ENCODE data around the gene TMEM45B. TPM values are rescaled to one million over a fixed set of nuclear protein-coding genes. Genes with fewer than 3 reads are reported as not detected.

The TMEM45B gene
- polyA plus RNA-seq, 1 of the 3 experiments (the other 2 are of a cell fraction) = not detected

DNA sequence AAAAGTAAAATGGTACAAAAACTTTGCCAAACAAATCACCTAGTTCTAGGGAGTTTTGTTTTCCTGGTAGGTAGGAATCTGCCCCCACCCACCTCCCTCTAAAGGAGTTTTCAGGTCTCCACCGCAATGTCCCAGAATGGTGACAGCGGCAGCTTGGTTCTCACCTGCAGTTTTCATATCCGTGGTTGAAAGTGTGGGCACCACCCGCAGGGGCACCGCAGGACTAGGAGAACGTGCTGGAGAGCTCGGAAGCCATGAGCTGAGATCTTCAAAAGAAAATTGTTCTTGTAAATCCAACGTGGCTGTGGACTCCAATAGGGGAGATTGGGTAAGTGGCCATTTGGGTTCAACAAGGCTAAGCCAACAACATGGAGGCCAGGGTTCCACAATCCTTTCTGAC lies 68.9 kb downstream of the TMEM45B start:
- no peak overlapping the region for H3K27ac ChIP-seq (ENCODE audit: low read depth in 2 of 2, low read length in 1 of 2)
- peaks cover 56 to 83% of the 10 kb centered on the region in 2 experiments for H3K36me3 ChIP-seq (replicated peaks in 1 of 2; ENCODE audit: control insufficient read depth in 1 of 2, insufficient read depth in 2 of 2, low read length in 1 of 2)
- H3F3A ChIP-seq (replicated peaks; ENCODE audit: insufficient read depth) = no peaks in the 10 kb centered on the region
- no peaks in the 10 kb centered on the region for H3K79me2 ChIP-seq (ENCODE audit: insufficient read depth)
- TF ChIP-seq FOSL2 (IDR thresholded peaks at IDR 0.05; ENCODE audit: borderline replicate concordance, low read depth) (no peak), TAF1 (IDR thresholded peaks at IDR 0.05; ENCODE audit: borderline replicate concordance, low read depth, low read length) (no peak), SIN3A (IDR thresholded peaks at IDR 0.05; ENCODE audit: borderline replicate concordance, low read depth, low read length) (no peak), MXI1 (IDR thresholded peaks at IDR 0.05; ENCODE audit: low read depth, low read length) (no peak), EZH2phosphoT487 (IDR thresholded peaks at IDR 0.05; ENCODE audit: borderline replicate concordance, low read depth) (no peak), RFX5 (IDR thresholded peaks at IDR 0.05; ENCODE audit: low read length) (no peak), NFIC (IDR thresholded peaks at IDR 0.05; ENCODE audit: borderline replicate concordance) (no peak), FOXM1 (IDR thresholded peaks at IDR 0.05; ENCODE audit: low read depth) (no peak), RCOR1 (IDR thresholded peaks at IDR 0.05; ENCODE audit: low read length) (no peak), POLR2AphosphoS5 (IDR thresholded peaks at IDR 0.05; ENCODE audit: low read depth, low read length) (no peak)
- TF ChIP-seq, protein P1, sequence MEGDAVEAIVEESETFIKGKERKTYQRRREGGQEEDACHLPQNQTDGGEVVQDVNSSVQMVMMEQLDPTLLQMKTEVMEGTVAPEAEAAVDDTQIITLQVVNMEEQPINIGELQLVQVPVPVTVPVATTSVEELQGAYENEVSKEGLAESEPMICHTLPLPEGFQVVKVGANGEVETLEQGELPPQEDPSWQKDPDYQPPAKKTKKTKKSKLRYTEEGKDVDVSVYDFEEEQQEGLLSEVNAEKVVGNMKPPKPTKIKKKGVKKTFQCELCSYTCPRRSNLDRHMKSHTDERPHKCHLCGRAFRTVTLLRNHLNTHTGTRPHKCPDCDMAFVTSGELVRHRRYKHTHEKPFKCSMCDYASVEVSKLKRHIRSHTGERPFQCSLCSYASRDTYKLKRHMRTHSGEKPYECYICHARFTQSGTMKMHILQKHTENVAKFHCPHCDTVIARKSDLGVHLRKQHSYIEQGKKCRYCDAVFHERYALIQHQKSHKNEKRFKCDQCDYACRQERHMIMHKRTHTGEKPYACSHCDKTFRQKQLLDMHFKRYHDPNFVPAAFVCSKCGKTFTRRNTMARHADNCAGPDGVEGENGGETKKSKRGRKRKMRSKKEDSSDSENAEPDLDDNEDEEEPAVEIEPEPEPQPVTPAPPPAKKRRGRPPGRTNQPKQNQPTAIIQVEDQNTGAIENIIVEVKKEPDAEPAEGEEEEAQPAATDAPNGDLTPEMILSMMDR (IDR thresholded peaks at IDR 0.05) = no peak
- TF ChIP-seq, protein P2, sequence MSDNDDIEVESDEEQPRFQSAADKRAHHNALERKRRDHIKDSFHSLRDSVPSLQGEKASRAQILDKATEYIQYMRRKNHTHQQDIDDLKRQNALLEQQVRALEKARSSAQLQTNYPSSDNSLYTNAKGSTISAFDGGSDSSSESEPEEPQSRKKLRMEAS (IDR thresholded peaks at IDR 0.05; ENCODE audit: low read depth) = no peak
- ChIA-PET POLR2A (no interaction called here), CTCF (no interaction called here)
- no peaks in the 10 kb centered on the region for H3K27me3 ChIP-seq (ENCODE audit: insufficient read depth)
- H3K9ac ChIP-seq = no peak overlapping the region
- WGBS (ENCODE audit: low lambda C conversion rate) = 89% methylated on average over 8 of the region's 8 CpGs
- no peaks in the 10 kb centered on the region for H3K4me1 ChIP-seq (ENCODE audit: control insufficient read depth in 1 of 2, insufficient read depth in 2 of 2, low read depth in 1 of 2, low read length in 1 of 2)
- no peaks in the 10 kb centered on the region for H3K9me3 ChIP-seq
- no peak overlapping the region for H2AFZ ChIP-seq (ENCODE audit: low read depth)
- DNase-seq = no peak
- H3K4me2 ChIP-seq = no peak overlapping the region
- H3K9me2 ChIP-seq = no peaks in the 10 kb centered on the region
- no peak overlapping the region for H3K4me3 ChIP-seq (ENCODE audit: low read depth in 2 of 2, low read length in 1 of 2)
- H4K20me1 ChIP-seq (ENCODE audit: insufficient read depth) = no peaks in the 10 kb centered on the region

- WGBS (ENCODE audit: low lambda C conversion rate) = 98% methylated on average over 12 of the region's 12 CpGs
- H3K27me3 ChIP-seq (ENCODE audit: insufficient read depth) = no peaks in the 10 kb centered on the region
- ChIA-PET CTCF (interaction anchor here (0.9 to 1.2 kb wide), 2 partner anchors 10 to 31 kb away, joined by 3 to 4 read pairs; partner anchors contain the start of gene NFRKB), POLR2A (no interaction called here)
- TF ChIP-seq RCOR1 (IDR thresholded peaks at IDR 0.05; ENCODE audit: low read length) (no peak), JUND (IDR thresholded peaks at IDR 0.05) (no peak), MXI1 (IDR thresholded peaks at IDR 0.05; ENCODE audit: low read depth, low read length) (no peak), FOXM1 (IDR thresholded peaks at IDR 0.05; ENCODE audit: low read depth) (no peak), IRF3 (IDR thresholded peaks at IDR 0.05; ENCODE audit: low read depth, low read length) (no peak), USF2 (IDR thresholded peaks at IDR 0.05; ENCODE audit: borderline replicate concordance, low read depth, low read length) (no peak), FOSL2 (IDR thresholded peaks at IDR 0.05; ENCODE audit: borderline replicate concordance, low read depth) (no peak), NFIC (IDR thresholded peaks at IDR 0.05; ENCODE audit: borderline replicate concordance) (no peak), TEAD4 (IDR thresholded peaks at IDR 0.05; ENCODE audit: borderline replicate concordance, insufficient read depth) (no peak), FOXJ3 (CRISPR knock-in tag; IDR thresholded peaks at IDR 0.05) (no peak), POLR2AphosphoS5 (IDR thresholded peaks at IDR 0.05; ENCODE audit: low read depth, low read length) (no peak), SIN3A (IDR thresholded peaks at IDR 0.05; ENCODE audit: borderline replicate concordance, low read depth, low read length) (no peak)
- TF ChIP-seq, protein P1 (IDR thresholded peaks at IDR 0.05) = no peak
- TF ChIP-seq, protein P2 (IDR thresholded peaks at IDR 0.05; ENCODE audit: low read depth) = no peak
- H4K20me1 ChIP-seq (ENCODE audit: insufficient read depth) = no peaks in the 10 kb centered on the region
- H3K9me3 ChIP-seq = no peaks in the 10 kb centered on the region
- H3K27ac ChIP-seq (ENCODE audit: low read depth in 2 of 2, low read length in 1 of 2) = no peak overlapping the region
- H3F3A ChIP-seq (replicated peaks; ENCODE audit: insufficient read depth) = no peaks in the 10 kb centered on the region
- no peak overlapping the region for H3K9ac ChIP-seq
- H3K4me2 ChIP-seq = no peak overlapping the region
- H3K4me1 ChIP-seq (ENCODE audit: control insufficient read depth in 1 of 2, insufficient read depth in 2 of 2, low read depth in 1 of 2, low read length in 1 of 2) = no peaks in the 10 kb centered on the region
- H3K4me3 ChIP-seq (ENCODE audit: low read depth in 2 of 2, low read length in 1 of 2) = no peak overlapping the region
- H3K9me2 ChIP-seq = no peaks in the 10 kb centered on the region
- peaks cover 61 to 82% of the 10 kb centered on the region in 2 experiments for H3K36me3 ChIP-seq (replicated peaks in 1 of 2; ENCODE audit: control insufficient read depth in 1 of 2, insufficient read depth in 2 of 2, low read length in 1 of 2)
- no peak for DNase-seq
- H2AFZ ChIP-seq (ENCODE audit: low read depth) = no peak overlapping the region
- H3K79me2 ChIP-seq (ENCODE audit: insufficient read depth) = no peaks in the 10 kb centered on the region
These were observed 69.7 kb downstream of the TMEM45B start for GRCh38 chr11:129885381-129885780.
